ENCODE data around the gene SOBP.

DNA sequence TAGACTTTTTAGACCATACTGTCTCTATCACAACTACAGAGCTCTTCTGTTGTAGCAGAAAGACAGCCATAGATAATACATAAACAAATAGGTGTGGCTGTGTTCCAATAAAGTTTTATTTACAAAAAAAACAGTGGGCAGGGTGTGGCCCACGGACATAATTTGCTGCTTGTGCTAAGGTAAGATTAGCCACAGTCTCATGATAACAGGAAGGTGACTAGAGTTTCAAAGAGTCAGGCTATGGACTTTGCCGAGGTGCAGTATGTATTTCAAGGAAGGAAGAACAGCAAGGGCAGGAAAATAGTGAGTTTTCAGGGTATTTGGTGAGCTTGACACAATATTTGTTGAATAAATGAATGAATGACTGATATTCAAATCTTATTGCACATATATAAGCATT, 20.2 kb downstream of the SOBP start:
- TF ChIP-seq CTCF (IDR thresholded peaks at IDR 0.05) (no peak), EZH2 (IDR thresholded peaks at IDR 0.05; ENCODE audit: borderline replicate concordance, insufficient read depth, low read depth, low read length, poor library complexity, severe bottlenecking) (no peak)
